HG02588 (cell line): Measurements from ENCODE around the gene GAS6.

Source experiments
- ATAC-seq: cut with Tn5 transposase; IDR thresholded peaks from one replicate; pipeline ENCODE4 v1.9.1; 2021; ENCODE audit warnings: mild to moderate bottlenecking, moderate library complexity; ENCODE audit not compliant: unreplicated experiment

GAS6 gene

GRCh38 chr13:113888701-113889330 lies 24.9 kb upstream of the GAS6 start:
- no peak for ATAC-seq

- no peak for ATAC-seq
Measured at GRCh38 chr13:113887700-113888201, 23.9 kb upstream of the GAS6 start.

GRCh38 chr13:113886561-113887112 lies 22.8 kb upstream of the GAS6 start:
- no peak for ATAC-seq

- no peak for ATAC-seq
Measured at GRCh38 chr13:113884821-113885220, 20.9 kb upstream of the GAS6 start.

GRCh38 chr13:113883921-113884804 lies 20.3 kb upstream of the GAS6 start:
- no peak for ATAC-seq

GRCh38 chr13:113883314-113883811 lies 19.5 kb upstream of the GAS6 start:
- ATAC-seq = no peak

GRCh38 chr13:113882716-113883115 lies 18.8 kb upstream of the GAS6 start:
- no peak for ATAC-seq

- no peak for ATAC-seq
Measured at GRCh38 chr13:113882267-113882630, 18.4 kb upstream of the GAS6 start.

- ATAC-seq = no peak
Measured at GRCh38 chr13:113881614-113882266, 17.9 kb upstream of the GAS6 start.

GRCh38 chr13:113880651-113881611 lies 17.1 kb upstream of the GAS6 start:
- ATAC-seq = no peak

GRCh38 chr13:113879494-113880360 lies 15.9 kb upstream of the GAS6 start:
- no peak for ATAC-seq

- no peak for ATAC-seq
Measured at GRCh38 chr13:113879017-113879416, 15.1 kb upstream of the GAS6 start.

- no peak for ATAC-seq
Measured at GRCh38 chr13:113877149-113877990, 13.5 kb upstream of the GAS6 start.

- ATAC-seq = no peak
Measured at GRCh38 chr13:113876346-113877148, 12.7 kb upstream of the GAS6 start.

GRCh38 chr13:113875837-113876281 lies 12.0 kb upstream of the GAS6 start:
- ATAC-seq = no peak

GRCh38 chr13:113875429-113875815 lies 11.5 kb upstream of the GAS6 start:
- no peak for ATAC-seq
